IMR-90 (cell line): ENCODE results near the gene EPN1. TPM values are rescaled to one million over a fixed set of nuclear protein-coding genes. Genes with fewer than 3 reads are reported as not detected.

Experiments
- ATAC-seq: fragments of 200-7000 bp; cut with Tn5 transposase; 2 replicates; pipeline ENCODE4 v1.9.1; 2020; ENCODE audit warnings: low read depth, mild to moderate bottlenecking, moderate library complexity
- BruUV-seq: library from RNA; stranded (reverse); fragments of 400-500 nt; replicated peaks from 2 replicates; lab custom pipeline; 2021; lab: Mats Ljungman, UMichigan
- CTCF ChIA-PET: fragments of 300-600 bp; formaldehyde crosslinking; extraction: SDS; loops from one replicate; lab custom pipeline; 2021; ENCODE audit warnings: antibody characterized with exemption; lab: Yijun Ruan, JAX
- POLR2A ChIA-PET: fragments of 300-600 bp; sonication (Branson Sonifier 250); formaldehyde crosslinking; loops from one replicate; lab custom pipeline; 2022; ENCODE audit warnings: antibody characterized with exemption; ENCODE audit not compliant: unreplicated experiment; lab: Charles Lee
- DNase-seq: peaks from one replicate; pipeline ENCODE4 v3.0.0; 2013
- H2AFZ ChIP-seq: replicated peaks from 2 replicates; pipeline ENCODE3; 2013; ENCODE audit warnings: low read length, mild to moderate bottlenecking; ENCODE audit not compliant: poor library complexity
- H2AK5ac ChIP-seq: 2 replicates; pipeline ENCODE4 v1.6.1; 2013; ENCODE audit warnings: low read depth, low read length, inconsistent platforms
- H2AK9ac ChIP-seq: replicated peaks from 2 replicates; pipeline ENCODE3; 2013; ENCODE audit warnings: mild to moderate bottlenecking, low read depth, low read length, moderate library complexity; ENCODE audit not compliant: poor library complexity
- H2BK120ac ChIP-seq: 2 replicates; pipeline ENCODE4 v1.6.1; 2013; ENCODE audit warnings: low read depth, low read length, inconsistent platforms
- H2BK15ac ChIP-seq: 3 replicates; pipeline ENCODE4 v1.6.1; 2013; ENCODE audit warnings: low read depth, low read length, inconsistent platforms
- H2BK20ac ChIP-seq: 2 replicates; pipeline ENCODE4 v1.6.1; 2013; ENCODE audit warnings: low read depth, mild to moderate bottlenecking, inconsistent platforms, low read length, moderate library complexity
- H2BK5ac ChIP-seq: 2 replicates; pipeline ENCODE4 v1.6.1; 2013; ENCODE audit warnings: mild to moderate bottlenecking, low read depth, low read length, inconsistent platforms; ENCODE audit not compliant: poor library complexity, severe bottlenecking
- H3K14ac ChIP-seq: replicated peaks from 2 replicates; pipeline ENCODE4 v1.6.1; 2013; ENCODE audit warnings: low read depth, low read length, inconsistent platforms
- H3K18ac ChIP-seq: 2 replicates; pipeline ENCODE4 v1.6.1; 2013; ENCODE audit warnings: low read depth, low read length, control low read depth
- H3K23ac ChIP-seq: 2 replicates; pipeline ENCODE4 v1.6.1; 2013; ENCODE audit warnings: low read depth, low read length, inconsistent platforms
- H3K27ac ChIP-seq: 2 replicates; pipeline ENCODE4 v1.5.1; 2013; ENCODE audit warnings: mild to moderate bottlenecking, control low read depth, low read length; ENCODE audit not compliant: insufficient read depth
- H3K27me3 ChIP-seq: 2 replicates; pipeline ENCODE4 v1.6.1; 2013; ENCODE audit warnings: low read length; ENCODE audit not compliant: control insufficient read depth, insufficient read depth
- H3K36me3 ChIP-seq: 2 replicates; pipeline ENCODE4 v1.6.1; 2013; ENCODE audit warnings: low read length, mixed read lengths; ENCODE audit not compliant: control insufficient read depth, insufficient read depth
- H3K4ac ChIP-seq: 2 replicates; pipeline ENCODE4 v1.6.1; 2013; ENCODE audit warnings: low read depth, low read length, inconsistent platforms
- H3K4me1 ChIP-seq: 2 replicates; pipeline ENCODE4 v1.6.1; 2013; ENCODE audit warnings: low read length, mixed read lengths; ENCODE audit not compliant: control insufficient read depth, insufficient read depth
- H3K4me2 ChIP-seq: 2 replicates; pipeline ENCODE4 v1.6.1; 2013; ENCODE audit warnings: low read depth, mild to moderate bottlenecking, control low read depth, low read length, moderate library complexity
- H3K4me3 ChIP-seq: 2 replicates; pipeline ENCODE4 v1.5.1; 2013; ENCODE audit warnings: low read depth, mild to moderate bottlenecking, control low read depth, low read length, moderate library complexity; ENCODE audit not compliant: insufficient read depth
- H3K56ac ChIP-seq: 2 replicates; pipeline ENCODE4 v1.6.1; 2013; ENCODE audit warnings: low read length, inconsistent platforms; ENCODE audit not compliant: insufficient read depth; ENCODE audit errors: extremely low read depth
- H3K79me1 ChIP-seq, 2 experiments: 2 replicates each; pipeline ENCODE4 v1.6.1; 2013; ENCODE audit warnings: low read length in 2 of 2, inconsistent platforms in 1 of 2, low read depth in 1 of 2
- H3K9ac ChIP-seq: 2 replicates; pipeline ENCODE4 v1.6.1; 2013; ENCODE audit warnings: low read depth, low read length, control low read depth
- H3K9me1 ChIP-seq: 2 replicates; pipeline ENCODE4 v1.6.1; 2013; ENCODE audit warnings: low read length, inconsistent platforms; ENCODE audit not compliant: insufficient read depth
- H3K9me3 ChIP-seq: 2 replicates; pipeline ENCODE4 v1.6.1; 2013; ENCODE audit warnings: low read length; ENCODE audit not compliant: control insufficient read depth, insufficient read depth
- H4K20me1 ChIP-seq: 2 replicates; pipeline ENCODE4 v1.6.1; 2013; ENCODE audit warnings: low read length, inconsistent platforms; ENCODE audit not compliant: insufficient read depth
- H4K5ac ChIP-seq: 2 replicates; pipeline ENCODE4 v1.6.1; 2013; ENCODE audit warnings: mild to moderate bottlenecking, low read depth, low read length, control low read depth
- H4K8ac ChIP-seq, 2 experiments: 2 replicates each; pipeline ENCODE4 v1.6.1; 2013; ENCODE audit warnings: low read depth in 2 of 2, low read length in 2 of 2, control low read depth in 1 of 2, inconsistent platforms in 1 of 2
- H4K91ac ChIP-seq: 2 replicates; pipeline ENCODE4 v1.6.1; 2013; ENCODE audit warnings: low read depth, low read length, inconsistent platforms; ENCODE audit not compliant: insufficient read depth
- BHLHE40 ChIP-seq: fragments of 150-350 bp; IDR thresholded peaks from 2 replicates; pipeline ENCODE4 v1.6.1; 2016; ENCODE audit warnings: mild to moderate bottlenecking, low read depth, low read length
- CEBPB ChIP-seq: IDR thresholded peaks from 2 replicates; pipeline ENCODE4 v1.6.1; 2012; ENCODE audit warnings: low read depth, low read length, improper control_type of control experiment
- CHD1 ChIP-seq: IDR thresholded peaks from 2 replicates; pipeline ENCODE4 v1.6.1; 2012; ENCODE audit warnings: low read depth, low read length, improper control_type of control experiment
- CTCF ChIP-seq: conservative IDR thresholded peaks from 2 replicates; pipeline ENCODE4 v1.5.1; 2012; ENCODE audit warnings: mild to moderate bottlenecking, low read depth, low read length, improper control_type of control experiment
- ELK1 ChIP-seq: fragments of 150-350 bp; IDR thresholded peaks from 2 replicates; pipeline ENCODE4 v1.6.1; 2016; ENCODE audit warnings: low read depth, mild to moderate bottlenecking, low read length, moderate library complexity, borderline replicate concordance
- FOS ChIP-seq: fragments of 150-350 bp; IDR thresholded peaks from 2 replicates; pipeline ENCODE4 v1.6.1; 2016; ENCODE audit warnings: low read depth, low read length
- MXI1 ChIP-seq: IDR thresholded peaks from 2 replicates; pipeline ENCODE4 v1.6.1; 2012; ENCODE audit warnings: low read depth, mild to moderate bottlenecking, low read length, moderate library complexity, borderline replicate concordance
- RAD21 ChIP-seq: IDR thresholded peaks from 2 replicates; pipeline ENCODE4 v1.6.1; 2012; ENCODE audit warnings: low read length, improper control_type of control experiment
- RFX5 ChIP-seq: IDR thresholded peaks from 2 replicates; pipeline ENCODE4 v1.8.0; 2012; ENCODE audit warnings: low read depth, mild to moderate bottlenecking, low read length, moderate library complexity
- WGBS, 2 experiments: methylation state at CpG; one replicate each; pipeline versions ENCODE4 v1.1.5 to v1.1.7; 2013; ENCODE audit warnings: missing lambda C conversion rate in 2 of 2; ENCODE audit not compliant: insufficient read length in 1 of 2; ENCODE audit errors: extremely low coverage in 2 of 2; 5-methylcytosine and 5-hydroxymethylcytosine counted together
- dilution Hi-C: fragments of 300-500 bp; cut with HindIII; formaldehyde crosslinking; loops from one replicate; pipeline ENCODE4 v1.14.3; 2018; ENCODE audit warnings: low sequenced_read_pairs; ENCODE audit not compliant: unreplicated experiment
- in situ Hi-C: fragments of 300-500 bp; cut with MboI; formaldehyde crosslinking; loops from 3 replicates; pipeline ENCODE4 v1.14.3; 2019; ENCODE audit warnings: low sequenced_read_pairs, inconsistent platforms, mixed read lengths
- intact Hi-C: fragments of 100-400 bp; cut with micrococcal nuclease; formaldehyde crosslinking; loops from 2 replicates; pipeline ENCODE4 v1.10.0; 2022
- polyA plus RNA-seq, 3 experiments: library from polyadenylated mRNA; depleted of rRNA; stranded (reverse); fragments of >200 nt; gene quantifications; 2 replicates each; pipeline ENCODE4 v1.2.3, GENCODE V29; 2012; ENCODE audit warnings: low replicate concordance in 1 of 3
- total RNA-seq: library from RNA; depleted of rRNA; stranded (reverse); fragments of >200 nt; gene quantifications from 2 replicates; pipeline ENCODE4 v1.2.3, GENCODE V29; 2012

Gene EPN1
- total and polyA plus RNA-seq, 2 of the 4 experiments (the other 2 are of a cell fraction) = 19.0 to 122 TPM

DNA sequence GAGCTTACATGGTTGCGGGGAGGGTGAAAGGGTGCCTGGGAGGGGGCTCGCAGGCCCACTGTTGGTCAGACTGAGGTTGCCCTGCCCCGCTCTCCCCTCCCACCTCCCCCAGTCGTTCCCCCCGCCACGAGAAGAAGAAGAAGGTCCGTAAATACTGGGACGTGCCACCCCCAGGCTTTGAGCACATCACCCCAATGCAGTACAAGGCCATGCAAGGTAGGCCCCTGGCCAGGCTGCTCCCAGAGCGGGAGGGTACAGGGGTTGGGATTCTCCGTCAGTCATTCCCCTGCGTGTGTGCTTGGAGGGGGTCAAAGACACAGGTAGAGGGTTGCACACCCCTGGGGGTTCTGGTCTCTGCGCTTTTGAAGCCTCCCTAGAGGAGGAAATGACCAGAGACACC, 14.6 kb upstream of the EPN1 start:
- H2AK5ac ChIP-seq = no peak overlapping the region
- no peak overlapping the region for H4K91ac ChIP-seq
- H2BK20ac ChIP-seq = no peak overlapping the region
- H3K9ac ChIP-seq = no peak overlapping the region
- no peak overlapping the region for H2BK120ac ChIP-seq
- no peak overlapping the region for H2AK9ac ChIP-seq
- H3K4me3 ChIP-seq = no peak overlapping the region
- no peak overlapping the region for H4K8ac ChIP-seq
- no peaks in the 10 kb centered on the region for H3K27me3 ChIP-seq
- H3K56ac ChIP-seq = no peak overlapping the region
- no peak overlapping the region for H3K4me2 ChIP-seq
- H2AFZ ChIP-seq = no peak overlapping the region
- no peaks in the 10 kb centered on the region for H3K9me3 ChIP-seq
- intact Hi-C loops = no loop called here
- BruUV-seq = no TSS peak
- H4K20me1 ChIP-seq = peaks cover 92% of the 10 kb centered on the region
- H3K14ac ChIP-seq = no peak overlapping the region
- H3K9me1 ChIP-seq = peaks cover 13% of the 10 kb centered on the region
- peaks cover 10% of the 10 kb centered on the region for H3K4me1 ChIP-seq
- dilution Hi-C loops = no loop called here
- peaks cover 12 to 49% of the 10 kb centered on the region in 2 experiments for H3K79me1 ChIP-seq
- H3K27ac ChIP-seq = no peak overlapping the region
- DNase-seq (no peak), ATAC-seq (no peak)
- CTCF ChIA-PET = no interaction called here
- H3K4ac ChIP-seq = no peak overlapping the region
- no peak overlapping the region for H3K23ac ChIP-seq
- H3K18ac ChIP-seq = no peak overlapping the region
- in situ Hi-C loops = loop anchor here (25.0 kb wide), 2 partner anchors 1198 to 1523 kb away; partner anchors contain the start of genes CDC42EP5, CNOT3 and LENG9
- WGBS, 2 experiments = 80% methylated on average over 2 of the region's 12 CpGs; no CpG with 5 or more reads in 1 of the 2 experiments
- TF ChIP-seq RAD21 (no peak), CEBPB (no peak), CTCF (no peak), CHD1 (no peak), MXI1 (no peak), FOS (no peak), RFX5 (no peak), ELK1 (no peak), BHLHE40 (no peak)
- POLR2A ChIA-PET = no interaction called here
- no peak overlapping the region for H2BK5ac ChIP-seq
- peaks cover 55% of the 10 kb centered on the region for H3K36me3 ChIP-seq
- H4K5ac ChIP-seq = no peak overlapping the region
- H2BK15ac ChIP-seq = no peak overlapping the region
